Mesenchymal stem cell (in vitro differentiated cells and primary cell): Measurements from ENCODE around the gene SFMBT2.

Experiments
- DNase-seq: peaks from one replicate; pipeline ENCODE4 v3.0.0-alpha.2; 2013
- H2AFZ ChIP-seq: one replicate; pipeline ENCODE4 v1.6.1; 2013; ENCODE audit warnings: low read depth, mild to moderate bottlenecking, control low read depth, inconsistent platforms, low read length, moderate library complexity
- H2AK5ac ChIP-seq: 2 replicates; pipeline ENCODE4 v1.6.1; 2013; ENCODE audit warnings: low read length, moderate library complexity, mild to moderate bottlenecking, inconsistent platforms; ENCODE audit not compliant: severe bottlenecking
- H2BK120ac ChIP-seq: one replicate; pipeline ENCODE4 v1.6.1; 2013; ENCODE audit warnings: low read depth, mild to moderate bottlenecking, inconsistent platforms, low read length, moderate library complexity
- H2BK12ac ChIP-seq, 2 experiments: one replicate each; pipeline ENCODE4 v1.6.1; 2013; ENCODE audit warnings: inconsistent platforms in 2 of 2, low read length in 2 of 2, mild to moderate bottlenecking in 2 of 2, moderate library complexity in 2 of 2, control low read depth in 1 of 2
- H2BK15ac ChIP-seq: one replicate; pipeline ENCODE4 v1.6.1; 2013; ENCODE audit warnings: mild to moderate bottlenecking, low read depth, inconsistent platforms; ENCODE audit not compliant: poor library complexity, severe bottlenecking
- H2BK5ac ChIP-seq: 2 replicates; pipeline ENCODE4 v1.6.1; 2013; ENCODE audit warnings: low read depth, mild to moderate bottlenecking, low read length, control low read depth, inconsistent platforms; ENCODE audit not compliant: poor library complexity, severe bottlenecking
- H3K14ac ChIP-seq, 2 experiments: one replicate each; pipeline ENCODE4 v1.6.1; 2013; ENCODE audit warnings: inconsistent platforms in 2 of 2, low read length in 2 of 2, control low read depth in 1 of 2, mild to moderate bottlenecking in 1 of 2, moderate library complexity in 1 of 2
- H3K18ac ChIP-seq, 2 experiments: one replicate each; pipeline ENCODE4 v1.6.1; 2013; ENCODE audit warnings: inconsistent platforms in 2 of 2, low read length in 2 of 2, control low read depth in 1 of 2, low read depth in 1 of 2, mild to moderate bottlenecking in 1 of 2
- H3K23ac ChIP-seq, 2 experiments: one replicate each; pipeline ENCODE4 v1.6.1; 2013; ENCODE audit warnings: inconsistent platforms in 2 of 2, low read length in 2 of 2, mild to moderate bottlenecking in 2 of 2, moderate library complexity in 2 of 2, control low read depth in 1 of 2
- H3K27ac ChIP-seq: 2 replicates; pipeline ENCODE4 v1.5.1; 2013; ENCODE audit warnings: mild to moderate bottlenecking, moderate library complexity, low read length, control low read depth, inconsistent platforms; ENCODE audit not compliant: poor library complexity, severe bottlenecking
- H3K27me3 ChIP-seq, 2 experiments: 2 replicates each; pipeline versions ENCODE4 v1.6.1 to v1.7.0; 2013; ENCODE audit warnings: low read length in 2 of 2, mild to moderate bottlenecking in 2 of 2, moderate library complexity in 2 of 2, control low read depth in 1 of 2, inconsistent platforms in 1 of 2; ENCODE audit not compliant: control insufficient read depth in 1 of 2, insufficient read depth in 1 of 2
- H3K36me3 ChIP-seq, 2 experiments: 2 replicates each; pipeline versions ENCODE4 v1.6.1 to v1.7.0; 2013; ENCODE audit warnings: low read length in 2 of 2, control low read depth in 1 of 2, inconsistent platforms in 1 of 2, low read depth in 1 of 2, mild to moderate bottlenecking in 1 of 2; ENCODE audit not compliant: insufficient read depth in 2 of 2, control insufficient read depth in 1 of 2
- H3K4ac ChIP-seq, 2 experiments: one replicate each; pipeline ENCODE4 v1.6.1; 2013; ENCODE audit warnings: inconsistent platforms in 2 of 2, low read length in 2 of 2, mild to moderate bottlenecking in 2 of 2, moderate library complexity in 2 of 2, control low read depth in 1 of 2, low read depth in 1 of 2
- H3K4me1 ChIP-seq: 2 replicates; pipeline ENCODE4 v1.6.1; 2013; ENCODE audit warnings: low read depth, low read length, control low read depth; ENCODE audit not compliant: control insufficient read depth, insufficient read depth
- H3K4me2 ChIP-seq: 2 replicates; pipeline ENCODE4 v1.6.1; 2013; ENCODE audit warnings: low read length, mild to moderate bottlenecking, inconsistent platforms; ENCODE audit not compliant: poor library complexity, severe bottlenecking
- H3K4me3 ChIP-seq, 2 experiments: 2 replicates each; pipeline versions ENCODE4 v1.5.1 to v1.7.0; 2013; ENCODE audit warnings: low read length in 2 of 2, mild to moderate bottlenecking in 2 of 2, control low read depth in 1 of 2, low read depth in 1 of 2; ENCODE audit not compliant: insufficient read depth in 1 of 2
- H3K79me1 ChIP-seq: replicated peaks from 2 replicates; pipeline ENCODE4 v1.6.1; 2013; ENCODE audit warnings: mild to moderate bottlenecking, control low read depth, low read length, inconsistent platforms; ENCODE audit not compliant: poor library complexity, severe bottlenecking
- H3K9ac ChIP-seq: 2 replicates; pipeline ENCODE4 v1.7.0; 2013; ENCODE audit warnings: mild to moderate bottlenecking, low read length, moderate library complexity
- H3K9me3 ChIP-seq: 2 replicates; pipeline ENCODE4 v1.7.0; 2013; ENCODE audit warnings: mild to moderate bottlenecking, low read length; ENCODE audit not compliant: control insufficient read depth
- H4K8ac ChIP-seq: one replicate; pipeline ENCODE4 v1.6.1; 2013; ENCODE audit warnings: inconsistent platforms, mild to moderate bottlenecking, low read length, moderate library complexity
- H4K91ac ChIP-seq: one replicate; pipeline ENCODE4 v1.6.1; 2013; ENCODE audit warnings: mild to moderate bottlenecking, low read length, inconsistent platforms
- WGBS: methylation state at CpG from one replicate; pipeline ENCODE4 v1.1.7; 2013; ENCODE audit warnings: mixed read lengths; 5-methylcytosine and 5-hydroxymethylcytosine counted together

Gene SFMBT2

DNA sequence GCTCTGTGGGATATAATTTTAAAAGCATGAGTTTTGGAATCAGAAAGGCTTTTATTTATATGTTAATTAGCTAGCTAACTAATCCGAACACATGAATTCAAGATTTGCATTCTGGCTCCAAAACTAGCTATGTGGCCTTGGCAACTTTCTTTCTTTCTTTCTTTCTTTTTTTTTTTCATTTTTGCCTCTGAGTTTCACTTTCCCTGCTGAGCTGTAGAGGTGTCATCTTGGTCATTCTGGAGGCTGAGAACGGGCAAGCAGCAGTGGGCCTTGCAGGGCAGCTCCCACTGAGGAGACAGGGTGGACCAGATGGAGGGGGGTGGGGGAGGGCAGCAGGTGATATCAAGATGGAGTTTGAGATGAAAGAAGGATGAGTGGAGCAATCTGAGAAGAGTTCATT, 24.8 kb upstream of the SFMBT2 start:
- no peak overlapping the region for H3K18ac ChIP-seq
- H2AK5ac ChIP-seq = no peak overlapping the region
- H2BK5ac ChIP-seq = no peak overlapping the region
- no peaks in the 10 kb centered on the region for H3K36me3 ChIP-seq
- H3K14ac ChIP-seq = no peak overlapping the region
- no peak overlapping the region for H2BK12ac ChIP-seq
- H4K91ac ChIP-seq = no peak overlapping the region
- H3K23ac ChIP-seq = no peak overlapping the region
- H3K27me3 ChIP-seq = peaks cover 0 to 48% of the 10 kb centered on the region in 2 experiments
- no peak overlapping the region for H4K8ac ChIP-seq
- no peak overlapping the region for H2BK15ac ChIP-seq
- H3K27ac ChIP-seq = no peak overlapping the region
- WGBS = 91% methylated on average over 2 of the region's 2 CpGs
- no peaks in the 10 kb centered on the region for H3K79me1 ChIP-seq
- no peak overlapping the region for H2AFZ ChIP-seq
- H3K4me2 ChIP-seq = no peak overlapping the region
- H2BK120ac ChIP-seq = no peak overlapping the region
- DNase-seq = no peak
- H3K4ac ChIP-seq = no peak overlapping the region
- H3K4me3 ChIP-seq = no peak overlapping the region
- H3K4me1 ChIP-seq = no peaks in the 10 kb centered on the region
- H3K9ac ChIP-seq = no peak overlapping the region
- H3K9me3 ChIP-seq = no peaks in the 10 kb centered on the region

DNA sequence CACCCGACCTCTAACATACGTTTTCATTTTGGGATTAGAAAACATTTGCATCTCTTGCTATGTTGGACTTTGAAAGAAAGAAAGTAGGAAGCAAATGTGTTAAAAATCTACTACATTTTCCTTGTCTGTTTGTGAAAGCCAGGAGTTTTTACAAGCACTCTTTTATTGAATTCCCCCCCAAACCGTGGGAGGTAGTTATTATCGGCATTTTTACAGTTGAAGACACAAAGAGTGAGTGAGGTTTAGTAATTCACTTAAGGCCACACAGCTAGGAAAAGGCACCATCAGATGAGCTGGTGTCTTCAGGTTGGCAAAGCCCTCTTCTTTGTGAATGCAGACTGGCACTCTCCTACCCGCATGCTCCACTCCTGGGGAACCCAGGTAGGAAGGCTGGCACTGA, 23.5 kb upstream of the SFMBT2 start:
- Histone ChIP-seq H2AK5ac (no peak overlapping the region), H4K91ac (no peak overlapping the region), H3K9ac (no peak overlapping the region), H3K23ac (no peak overlapping the region), H3K27ac (no peak overlapping the region), H3K4me3 (no peak overlapping the region), H3K4me1 (no peaks in the 10 kb centered on the region), H3K36me3 (no peaks in the 10 kb centered on the region), H3K9me3 (no peaks in the 10 kb centered on the region), H3K4ac (peak overlapping the region in 1 of 2 experiments; percentile 13), H3K14ac (no peak overlapping the region), H2AFZ (no peak overlapping the region), H2BK120ac (no peak overlapping the region), H3K4me2 (no peak overlapping the region), H2BK5ac (no peak overlapping the region), H3K18ac (no peak overlapping the region), H3K27me3 (peaks cover 0 to 35% of the 10 kb centered on the region in 2 experiments), H4K8ac (no peak overlapping the region), H2BK15ac (no peak overlapping the region), H2BK12ac (no peak overlapping the region), H3K79me1 (no peaks in the 10 kb centered on the region)
- WGBS = 95% methylated on average over 5 of the region's 5 CpGs
- DNase-seq = no peak

DNA sequence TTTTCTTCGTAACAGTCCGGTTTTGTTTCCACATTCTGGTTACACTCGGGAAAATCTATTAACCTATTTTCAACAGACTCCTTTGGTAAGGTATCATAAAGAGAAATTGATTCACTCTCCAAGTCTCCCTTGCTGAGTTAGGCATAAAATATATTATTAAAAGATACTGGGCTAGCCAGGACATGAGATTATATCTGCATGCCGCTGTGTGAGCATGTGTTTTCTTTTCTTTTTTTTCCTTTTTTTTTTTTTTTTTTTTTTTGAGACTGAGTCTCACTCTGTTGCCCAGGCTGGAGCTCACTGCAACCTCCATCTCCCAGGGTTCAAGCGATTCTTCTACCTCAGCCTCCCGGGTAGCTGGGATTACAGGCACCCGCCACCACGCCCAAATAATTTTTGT, 23.0 kb upstream of the SFMBT2 start:
- H3K36me3 ChIP-seq = no peaks in the 10 kb centered on the region
- no peak overlapping the region for H2BK120ac ChIP-seq
- no peak overlapping the region for H3K18ac ChIP-seq
- no peak overlapping the region for H2BK5ac ChIP-seq
- no peak overlapping the region for H2AK5ac ChIP-seq
- H3K4me2 ChIP-seq = no peak overlapping the region
- H3K4me1 ChIP-seq = no peaks in the 10 kb centered on the region
- no peak for DNase-seq
- no peak overlapping the region for H2BK12ac ChIP-seq
- no peak overlapping the region for H4K8ac ChIP-seq
- no peak overlapping the region for H3K23ac ChIP-seq
- H3K9ac ChIP-seq = no peak overlapping the region
- no peak overlapping the region for H2BK15ac ChIP-seq
- WGBS = 100% methylated on average over 4 of the region's 8 CpGs
- H2AFZ ChIP-seq = no peak overlapping the region
- H4K91ac ChIP-seq = no peak overlapping the region
- H3K27ac ChIP-seq = no peak overlapping the region
- H3K4ac ChIP-seq = no peak overlapping the region
- peaks cover 0 to 30% of the 10 kb centered on the region in 2 experiments for H3K27me3 ChIP-seq
- H3K79me1 ChIP-seq = no peaks in the 10 kb centered on the region
- no peak overlapping the region for H3K4me3 ChIP-seq
- no peaks in the 10 kb centered on the region for H3K9me3 ChIP-seq
- no peak overlapping the region for H3K14ac ChIP-seq

DNA sequence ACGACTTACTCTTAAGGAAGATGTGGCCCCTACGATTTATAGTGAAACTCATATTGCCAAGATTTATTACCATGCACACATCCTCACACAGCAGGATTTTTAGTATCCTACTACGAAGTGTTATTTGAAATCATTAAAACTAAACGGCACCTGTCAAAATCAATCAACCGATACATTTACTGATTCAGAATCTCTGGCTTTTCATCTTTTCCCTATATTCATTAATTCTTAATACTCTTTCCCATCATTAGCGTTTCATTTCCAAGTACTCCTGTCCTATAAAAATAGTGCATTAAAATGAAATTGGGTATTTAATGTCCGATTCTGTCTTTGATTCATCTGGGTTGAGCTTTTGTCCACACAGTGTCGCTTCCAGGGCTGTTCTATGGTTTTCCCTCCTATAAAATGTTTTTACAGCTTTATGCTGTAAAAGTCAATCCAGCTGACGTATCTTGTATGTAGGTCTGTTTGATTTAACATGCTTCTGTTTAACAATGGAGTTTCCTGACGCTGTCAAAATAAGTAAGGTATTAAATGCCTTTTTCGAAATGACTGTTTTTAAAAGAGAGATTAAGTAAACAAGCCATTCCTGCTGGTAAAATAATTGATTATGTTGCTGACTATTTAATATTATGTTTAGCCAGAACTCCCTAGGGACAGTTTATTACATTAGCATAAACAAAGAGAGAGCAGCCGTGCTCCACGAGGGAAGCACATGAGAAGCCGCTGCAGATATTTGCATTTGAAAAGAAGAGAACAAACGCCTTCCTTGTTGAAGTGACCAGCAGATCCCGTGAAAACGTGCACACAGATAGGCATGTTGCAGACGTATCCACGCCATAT, 22.3 kb upstream of the SFMBT2 start:
- Histone ChIP-seq H3K14ac (no peak overlapping the region), H3K36me3 (no peaks in the 10 kb centered on the region), H3K4me3 (no peak overlapping the region), H3K18ac (no peak overlapping the region), H3K4me1 (no peaks in the 10 kb centered on the region), H3K27me3 (peaks cover 0 to 23% of the 10 kb centered on the region in 2 experiments), H2AK5ac (no peak overlapping the region), H2BK5ac (no peak overlapping the region), H4K8ac (no peak overlapping the region), H3K4me2 (no peak overlapping the region), H3K9ac (no peak overlapping the region), H2BK120ac (no peak overlapping the region), H3K79me1 (no peaks in the 10 kb centered on the region), H3K23ac (no peak overlapping the region), H3K4ac (no peak overlapping the region), H4K91ac (no peak overlapping the region), H2BK15ac (no peak overlapping the region), H2AFZ (no peak overlapping the region), H2BK12ac (no peak overlapping the region), H3K9me3 (no peaks in the 10 kb centered on the region), H3K27ac (no peak overlapping the region)
- no peak for DNase-seq
- 39% methylated on average over 11 of the region's 19 CpGs for WGBS
